Erythroblast (primary cell): ENCODE results near the gene AGAP1.

ENCODE experiments used
- GATA1 ChIP-seq: IDR thresholded peaks from 2 replicates; pipeline ENCODE4 v1.6.1; 2011; ENCODE audit warnings: low read depth, mild to moderate bottlenecking, control low read depth, low read length, moderate library complexity
- POLR2A ChIP-seq: IDR thresholded peaks from 2 replicates; pipeline ENCODE4 v1.6.1; 2011; ENCODE audit warnings: mild to moderate bottlenecking, low read length

DNA sequence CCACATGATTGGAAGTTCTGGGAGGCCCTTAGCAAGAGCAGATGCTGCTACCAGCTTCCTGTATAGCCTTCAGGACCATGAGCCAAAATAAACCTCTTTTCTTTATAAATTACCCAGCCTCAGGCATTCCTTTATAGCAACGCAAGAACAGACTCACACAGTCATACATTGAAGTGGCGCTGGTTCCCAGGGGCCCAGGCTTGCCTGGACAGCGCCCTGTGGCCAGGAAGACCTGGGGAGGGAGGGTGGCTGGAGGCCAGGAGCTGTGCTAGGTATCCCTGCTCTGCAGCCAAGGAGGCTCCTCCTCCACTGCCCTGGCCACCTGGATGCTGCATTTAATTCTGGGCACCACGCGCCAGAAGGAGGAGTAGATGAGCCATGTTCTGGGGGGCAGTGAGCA, 98.1 kb downstream of the AGAP1 start:
- TF ChIP-seq POLR2A (no peak), GATA1 (no peak)
